Fibroblast of lung (primary cell): ENCODE data around the gene GRHPR. TPM values are rescaled to one million over a fixed set of nuclear protein-coding genes. Genes with fewer than 3 reads are reported as not detected.

ENCODE experiments used
- DNase-seq, 2 donors: peaks; one replicate each; pipeline versions ENCODE4 v3.0.0 to v3.0.0-alpha.2; 2010; ENCODE audit warnings: low read depth in 2 of 2
- H2AFZ ChIP-seq: 2 replicates; pipeline ENCODE4 v1.5.1; 2012; ENCODE audit warnings: low read length, control low read depth, inconsistent platforms
- H3K27ac ChIP-seq: 2 replicates; pipeline ENCODE4 v1.5.1; 2011; ENCODE audit warnings: low read length, control low read depth; ENCODE audit not compliant: insufficient read depth
- H3K27me3 ChIP-seq: 2 replicates; pipeline ENCODE4 v1.5.1; 2011; ENCODE audit warnings: mild to moderate bottlenecking, low read length; ENCODE audit not compliant: control insufficient read depth, insufficient read depth
- H3K36me3 ChIP-seq: 2 replicates; pipeline ENCODE4 v1.5.1; 2011; ENCODE audit warnings: low read length; ENCODE audit not compliant: control insufficient read depth, insufficient read depth
- H3K4me1 ChIP-seq: 2 replicates; pipeline ENCODE4 v1.5.1; 2011; ENCODE audit warnings: low read length; ENCODE audit not compliant: control insufficient read depth, insufficient read depth; ENCODE audit errors: extremely low read depth
- H3K4me2 ChIP-seq: 2 replicates; pipeline ENCODE4 v1.5.1; 2011; ENCODE audit warnings: low read length, control low read depth; ENCODE audit not compliant: insufficient read depth; ENCODE audit errors: extremely low read depth
- H3K4me3 ChIP-seq, 4 experiments: fragments of 200-600 bp in 1 of 4; sonication (generic) in 1 of 4; replicated peaks in 1 of 4; 2 replicates each; pipeline ENCODE4 v1.5.1; 2011 to 2016; ENCODE audit warnings: low read length in 4 of 4, low read depth in 3 of 4, mild to moderate bottlenecking in 3 of 4, control low read depth in 2 of 4, inconsistent platforms in 1 of 4, mixed read lengths in 1 of 4; ENCODE audit not compliant: insufficient read depth in 1 of 4; ENCODE audit errors: control extremely low read depth in 1 of 4
- H3K79me2 ChIP-seq: 2 replicates; pipeline ENCODE4 v1.5.1; 2012; ENCODE audit warnings: mild to moderate bottlenecking, low read length, inconsistent platforms; ENCODE audit not compliant: control insufficient read depth, insufficient read depth
- H3K9ac ChIP-seq: 2 replicates; pipeline ENCODE4 v1.5.1; 2011; ENCODE audit warnings: mild to moderate bottlenecking, low read length, control low read depth; ENCODE audit not compliant: insufficient read depth
- H3K9me3 ChIP-seq: 2 replicates; pipeline ENCODE4 v1.5.1; 2012; ENCODE audit warnings: low read depth, low read length; ENCODE audit not compliant: control insufficient read depth, insufficient read depth
- H4K20me1 ChIP-seq: 2 replicates; pipeline ENCODE4 v1.5.1; 2011; ENCODE audit warnings: low read length; ENCODE audit not compliant: control insufficient read depth, insufficient read depth; ENCODE audit errors: extremely low read depth
- EZH2 ChIP-seq: IDR thresholded peaks from 2 replicates; pipeline ENCODE4 v1.5.1; 2012; ENCODE audit warnings: low read length, control low read depth, mild to moderate bottlenecking; ENCODE audit errors: missing control alignments
- polyA plus RNA-seq, 2 donors: library from polyadenylated mRNA; depleted of rRNA in 1 of 2; stranded (reverse) in 1 of 2; unstranded in 1 of 2; fragments of >200 nt; gene quantifications; 2 replicates each; pipeline ENCODE4 v1.2.1, GENCODE V29; 2011 to 2012; ENCODE audit warnings: missing spikeins in 1 of 2
- total RNA-seq: library from RNA; depleted of rRNA; stranded (reverse); fragments of >200 nt; gene quantifications from 2 replicates; pipeline ENCODE4 v1.2.1, GENCODE V29; 2014
- TF ChIP-seq, protein P1 (sequence below), 2 donors: IDR thresholded peaks in 1 of 2; conservative IDR thresholded peaks in 1 of 2; 1 replicate in 1 of 2; 2 replicates in 1 of 2; pipeline ENCODE4 v1.5.1; 2011 to 2012; ENCODE audit warnings: low read length in 2 of 2, control low read depth in 1 of 2, inconsistent platforms in 1 of 2, low read depth in 1 of 2, mild to moderate bottlenecking in 1 of 2

GRHPR gene
- total and polyA plus RNA-seq, 2 donors (not counting 1 experiment from before 2014, with no cell fraction given) = 107 to 108 TPM

- H3K4me3 ChIP-seq = no peak overlapping the region
- TF ChIP-seq, protein P1, sequence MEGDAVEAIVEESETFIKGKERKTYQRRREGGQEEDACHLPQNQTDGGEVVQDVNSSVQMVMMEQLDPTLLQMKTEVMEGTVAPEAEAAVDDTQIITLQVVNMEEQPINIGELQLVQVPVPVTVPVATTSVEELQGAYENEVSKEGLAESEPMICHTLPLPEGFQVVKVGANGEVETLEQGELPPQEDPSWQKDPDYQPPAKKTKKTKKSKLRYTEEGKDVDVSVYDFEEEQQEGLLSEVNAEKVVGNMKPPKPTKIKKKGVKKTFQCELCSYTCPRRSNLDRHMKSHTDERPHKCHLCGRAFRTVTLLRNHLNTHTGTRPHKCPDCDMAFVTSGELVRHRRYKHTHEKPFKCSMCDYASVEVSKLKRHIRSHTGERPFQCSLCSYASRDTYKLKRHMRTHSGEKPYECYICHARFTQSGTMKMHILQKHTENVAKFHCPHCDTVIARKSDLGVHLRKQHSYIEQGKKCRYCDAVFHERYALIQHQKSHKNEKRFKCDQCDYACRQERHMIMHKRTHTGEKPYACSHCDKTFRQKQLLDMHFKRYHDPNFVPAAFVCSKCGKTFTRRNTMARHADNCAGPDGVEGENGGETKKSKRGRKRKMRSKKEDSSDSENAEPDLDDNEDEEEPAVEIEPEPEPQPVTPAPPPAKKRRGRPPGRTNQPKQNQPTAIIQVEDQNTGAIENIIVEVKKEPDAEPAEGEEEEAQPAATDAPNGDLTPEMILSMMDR (conservative IDR thresholded peaks at IDR 0.05 in 1 of 2, IDR thresholded peaks at IDR 0.05 in 1 of 2; ENCODE audit: low read depth in 1 of 2, low read length in 2 of 2) = no peak
- no peak for TF ChIP-seq EZH2
- no peaks in the 10 kb centered on the region for H3K4me1 ChIP-seq
- H3K27me3 ChIP-seq = peaks cover 5% of the 10 kb centered on the region
- no peaks in the 10 kb centered on the region for H3K79me2 ChIP-seq
- no peak overlapping the region for H3K27ac ChIP-seq
- H4K20me1 ChIP-seq = no peaks in the 10 kb centered on the region
- no peaks in the 10 kb centered on the region for H3K36me3 ChIP-seq
- H3K9ac ChIP-seq = no peak overlapping the region
- H2AFZ ChIP-seq = no peak overlapping the region
- no peaks in the 10 kb centered on the region for H3K9me3 ChIP-seq
- H3K4me2 ChIP-seq = no peak overlapping the region
- DNase-seq = no peak
Measured at GRCh38 chr9:37379835-37380234, 42.7 kb upstream of the GRHPR start.

DNA sequence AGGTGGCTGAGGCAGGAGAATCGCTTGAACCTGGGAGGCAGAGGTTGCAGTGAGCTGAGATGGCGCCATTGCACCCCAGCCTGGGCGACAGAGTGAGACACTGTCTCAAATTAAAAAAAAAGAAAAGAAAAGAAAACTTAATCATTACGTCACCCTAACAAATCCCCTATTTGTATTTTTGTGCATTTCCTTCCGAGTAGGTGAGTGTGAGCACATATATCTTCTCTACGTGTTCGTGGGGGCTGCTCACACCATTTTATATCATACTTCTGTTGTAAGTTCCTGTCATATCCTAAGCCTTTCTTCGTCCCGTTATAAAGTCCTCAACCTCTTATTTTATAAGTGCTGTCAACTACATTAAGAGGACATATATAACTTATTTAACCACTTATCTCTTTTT is 41.9 kb upstream of the GRHPR start:
- DNase-seq = no peak

GRCh38 chr9:37381094-37381741 is 41.3 kb upstream of the GRHPR start:
- Histone ChIP-seq H3K79me2 (no peaks in the 10 kb centered on the region), H3K27me3 (peaks cover 5% of the 10 kb centered on the region), H3K27ac (no peak overlapping the region), H2AFZ (no peak overlapping the region), H3K4me2 (no peak overlapping the region), H3K4me1 (no peaks in the 10 kb centered on the region), H3K9ac (no peak overlapping the region), H3K9me3 (no peaks in the 10 kb centered on the region), H3K36me3 (no peaks in the 10 kb centered on the region), H4K20me1 (no peaks in the 10 kb centered on the region), H3K4me3 (no peak overlapping the region)
- no peak for DNase-seq
- TF ChIP-seq EZH2 = no peak
- TF ChIP-seq, protein P1 (conservative IDR thresholded peaks at IDR 0.05 in 1 of 2, IDR thresholded peaks at IDR 0.05 in 1 of 2; ENCODE audit: low read depth in 1 of 2, low read length in 2 of 2) = no peak

More for the DNA sequence above, 41.9 kb upstream of the GRHPR start:
- no peaks in the 10 kb centered on the region for H3K79me2 ChIP-seq
- no peak for TF ChIP-seq EZH2
- TF ChIP-seq, protein P1 (conservative IDR thresholded peaks at IDR 0.05 in 1 of 2, IDR thresholded peaks at IDR 0.05 in 1 of 2; ENCODE audit: low read depth in 1 of 2, low read length in 2 of 2) = no peak
- no peak overlapping the region for H3K9ac ChIP-seq
- H3K36me3 ChIP-seq = no peaks in the 10 kb centered on the region
- H3K9me3 ChIP-seq = no peaks in the 10 kb centered on the region
- peaks cover 5% of the 10 kb centered on the region for H3K27me3 ChIP-seq
- no peak overlapping the region for H3K4me3 ChIP-seq
- no peak overlapping the region for H3K4me2 ChIP-seq
- H3K27ac ChIP-seq = no peak overlapping the region
- H2AFZ ChIP-seq = no peak overlapping the region
- H3K4me1 ChIP-seq = no peaks in the 10 kb centered on the region
- no peaks in the 10 kb centered on the region for H4K20me1 ChIP-seq
